ENCODE results near the gene SNCG.

SNCG gene

GRCh38 chr10:86965986-86966654, 7.7 kb downstream of the SNCG start:
- no peak for DNase-seq
- Mint-ChIP-seq H3K4me1 (peaks cover 57% of the 10 kb centered on the region), H3K4me3 (no peak overlapping the region), H3K27ac (peak overlapping the region; percentile 66), H3K9me3 (no peaks in the 10 kb centered on the region), H3K36me3 (ENCODE audit: low read depth) (no peaks in the 10 kb centered on the region), H3K27me3 (ENCODE audit: low read depth, poor library complexity) (peaks cover 8% of the 10 kb centered on the region)
- TF ChIP-seq, protein P1, sequence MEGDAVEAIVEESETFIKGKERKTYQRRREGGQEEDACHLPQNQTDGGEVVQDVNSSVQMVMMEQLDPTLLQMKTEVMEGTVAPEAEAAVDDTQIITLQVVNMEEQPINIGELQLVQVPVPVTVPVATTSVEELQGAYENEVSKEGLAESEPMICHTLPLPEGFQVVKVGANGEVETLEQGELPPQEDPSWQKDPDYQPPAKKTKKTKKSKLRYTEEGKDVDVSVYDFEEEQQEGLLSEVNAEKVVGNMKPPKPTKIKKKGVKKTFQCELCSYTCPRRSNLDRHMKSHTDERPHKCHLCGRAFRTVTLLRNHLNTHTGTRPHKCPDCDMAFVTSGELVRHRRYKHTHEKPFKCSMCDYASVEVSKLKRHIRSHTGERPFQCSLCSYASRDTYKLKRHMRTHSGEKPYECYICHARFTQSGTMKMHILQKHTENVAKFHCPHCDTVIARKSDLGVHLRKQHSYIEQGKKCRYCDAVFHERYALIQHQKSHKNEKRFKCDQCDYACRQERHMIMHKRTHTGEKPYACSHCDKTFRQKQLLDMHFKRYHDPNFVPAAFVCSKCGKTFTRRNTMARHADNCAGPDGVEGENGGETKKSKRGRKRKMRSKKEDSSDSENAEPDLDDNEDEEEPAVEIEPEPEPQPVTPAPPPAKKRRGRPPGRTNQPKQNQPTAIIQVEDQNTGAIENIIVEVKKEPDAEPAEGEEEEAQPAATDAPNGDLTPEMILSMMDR (IDR thresholded peaks at IDR 0.05): no peak

DNA sequence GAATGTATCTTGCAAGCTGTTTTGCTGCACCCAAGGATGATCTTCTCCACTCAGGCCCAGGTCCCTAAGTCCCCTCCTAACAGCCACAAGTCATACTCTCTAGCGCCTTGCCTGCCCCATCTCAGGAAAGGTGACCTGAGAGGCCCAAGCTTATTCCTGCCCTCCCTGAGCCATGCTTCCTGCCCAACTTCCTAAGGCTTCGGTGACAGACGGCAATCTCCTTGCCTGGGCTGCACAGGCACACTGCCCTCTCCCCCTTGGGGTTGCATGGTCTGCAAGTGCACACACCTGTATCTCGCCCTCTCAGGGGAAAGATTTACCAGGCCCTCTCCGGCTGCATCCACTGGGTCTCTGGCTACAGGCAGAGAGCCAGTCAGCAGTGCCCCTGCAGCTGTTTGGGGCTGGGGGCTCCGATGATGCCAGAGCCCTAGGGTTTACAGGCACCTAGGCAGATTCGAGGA, 9.1 kb downstream of the SNCG start:
- Mint-ChIP-seq H3K36me3 (ENCODE audit: low read depth) (no peaks in the 10 kb centered on the region), H3K4me3 (no peak overlapping the region), H3K9me3 (no peaks in the 10 kb centered on the region), H3K27ac (no peak overlapping the region), H3K27me3 (ENCODE audit: low read depth, poor library complexity) (peaks cover 17% of the 10 kb centered on the region), H3K4me1 (peaks cover 60% of the 10 kb centered on the region)
- TF ChIP-seq, protein P1 (IDR thresholded peaks at IDR 0.05): no peak
- DNase-seq: no peak

GRCh38 chr10:86968271-86968993, 10.0 kb downstream of the SNCG start, which contains the start of gene ADIRF:
ADIRF (plus strand) TSS chr10:86968482; CDS start chr10:86968545, 63 bp downstream.
- no peak within 1 kb of the TSS for H3K27ac Mint-ChIP-seq
- no peaks in the 10 kb centered on the region for H3K36me3 Mint-ChIP-seq (ENCODE audit: low read depth)
- peaks cover 64% of the 10 kb centered on the region for H3K4me1 Mint-ChIP-seq
- TF ChIP-seq, protein P1 (IDR thresholded peaks at IDR 0.05): no peak
- H3K9me3 Mint-ChIP-seq: no peaks in the 10 kb centered on the region
- H3K27me3 Mint-ChIP-seq (ENCODE audit: low read depth, poor library complexity): peaks cover 25% of the 10 kb centered on the region
- no peak for DNase-seq
- no peak within 1 kb of the TSS for H3K4me3 Mint-ChIP-seq

DNA sequence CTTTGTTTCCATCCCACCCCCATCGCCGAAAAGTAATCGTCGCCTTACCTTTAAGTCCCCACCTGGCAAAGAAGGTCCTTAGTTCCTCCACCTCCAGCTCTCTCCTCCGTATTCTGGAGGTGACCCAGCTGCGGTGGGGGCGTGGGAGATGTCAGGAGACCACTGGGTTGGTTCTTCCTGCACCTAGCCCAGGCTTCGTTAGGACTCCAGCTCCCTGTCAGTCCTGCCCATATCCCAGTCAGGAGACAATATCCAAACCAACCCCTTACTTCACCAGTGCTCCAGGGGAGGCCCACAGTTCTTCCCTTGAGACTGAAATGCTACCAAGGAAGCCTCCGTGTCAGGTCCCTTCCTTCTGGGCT, 10.6 kb downstream of the SNCG start:
- H3K9me3 Mint-ChIP-seq: no peaks in the 10 kb centered on the region
- H3K36me3 Mint-ChIP-seq (ENCODE audit: low read depth): no peaks in the 10 kb centered on the region
- peaks cover 64% of the 10 kb centered on the region for H3K4me1 Mint-ChIP-seq
- H3K4me3 Mint-ChIP-seq: no peak overlapping the region
- no peak overlapping the region for H3K27ac Mint-ChIP-seq
- no peak for DNase-seq
- H3K27me3 Mint-ChIP-seq (ENCODE audit: low read depth, poor library complexity): peaks cover 27% of the 10 kb centered on the region
- TF ChIP-seq, protein P1 (IDR thresholded peaks at IDR 0.05): no peak

DNA sequence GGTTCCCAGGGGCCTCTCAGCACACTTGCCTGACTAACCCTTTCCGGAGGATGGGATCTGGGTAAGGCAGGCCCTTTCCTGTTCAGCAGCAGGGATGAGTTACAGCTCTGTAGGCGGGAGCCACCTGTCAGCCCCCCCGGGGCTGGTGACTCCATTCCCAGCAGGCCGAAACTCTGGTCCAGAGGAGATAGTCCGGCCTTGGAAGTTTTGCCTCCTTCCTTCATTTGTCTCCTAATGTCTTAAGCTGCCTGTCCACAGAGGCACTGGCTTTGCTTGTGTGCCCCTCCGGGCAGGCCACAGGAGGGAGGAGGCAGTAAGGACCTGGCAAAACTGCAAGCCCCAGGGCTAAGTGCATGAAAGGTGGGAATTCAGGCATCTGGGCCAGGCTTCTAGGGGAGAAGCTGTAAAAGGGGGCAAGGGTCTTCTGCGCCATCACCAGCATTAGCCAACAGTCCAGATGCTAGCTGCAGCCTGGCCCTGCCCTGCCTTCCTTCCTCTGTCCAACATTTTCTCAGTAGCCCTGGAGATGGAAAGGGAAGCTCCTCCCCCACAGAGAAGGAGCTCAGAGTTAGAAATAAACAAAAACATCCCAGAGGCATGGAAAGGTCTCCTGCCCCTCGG, 11.1 kb downstream of the SNCG start:
- H3K4me1 Mint-ChIP-seq: peaks cover 64% of the 10 kb centered on the region
- DNase-seq: no peak
- peaks cover 31% of the 10 kb centered on the region for H3K27me3 Mint-ChIP-seq (ENCODE audit: low read depth, poor library complexity)
- no peak overlapping the region for H3K27ac Mint-ChIP-seq
- peak overlapping the region; percentile 65 for H3K4me3 Mint-ChIP-seq
- H3K9me3 Mint-ChIP-seq: no peaks in the 10 kb centered on the region
- TF ChIP-seq, protein P1 (IDR thresholded peaks at IDR 0.05): no peak
- H3K36me3 Mint-ChIP-seq (ENCODE audit: low read depth): no peaks in the 10 kb centered on the region
